Hepatocyte (in vitro differentiated cells): Measurements from ENCODE around the gene PTPRT.

Experiments used
- CTCF ChIP-seq: fragments of 200-600 bp; sonication (generic); IDR thresholded peaks from 2 replicates; pipeline ENCODE4 v1.5.1; 2016; ENCODE audit warnings: antibody characterized with exemption, mild to moderate bottlenecking; ENCODE audit not compliant: poor library complexity
- EZH2 ChIP-seq: fragments of 200-600 bp; sonication (generic); IDR thresholded peaks from 2 replicates; pipeline ENCODE4 v1.6.1; 2016; ENCODE audit warnings: antibody characterized with exemption, mild to moderate bottlenecking, borderline replicate concordance
- EZH2phosphoT487 ChIP-seq: fragments of 200-600 bp; sonication (generic); IDR thresholded peaks from one replicate; pipeline ENCODE4 v1.6.1; 2018; ENCODE audit warnings: antibody characterized with exemption, mild to moderate bottlenecking, low read depth, moderate library complexity; ENCODE audit not compliant: unreplicated experiment, severe bottlenecking

GRCh38 chr20:42507874-42508273, 681.8 kb downstream of the PTPRT start:
- TF ChIP-seq CTCF (no peak), EZH2phosphoT487 (no peak), EZH2 (no peak)
